GM12801 (cell line): ENCODE data around the gene GRIK3.

Source experiments
- CTCF ChIP-seq: IDR thresholded peaks from one replicate; pipeline ENCODE4 v1.5.1; 2011; ENCODE audit warnings: control low read depth; ENCODE audit not compliant: insufficient read length; ENCODE audit errors: extremely low read depth

Gene GRIK3

DNA sequence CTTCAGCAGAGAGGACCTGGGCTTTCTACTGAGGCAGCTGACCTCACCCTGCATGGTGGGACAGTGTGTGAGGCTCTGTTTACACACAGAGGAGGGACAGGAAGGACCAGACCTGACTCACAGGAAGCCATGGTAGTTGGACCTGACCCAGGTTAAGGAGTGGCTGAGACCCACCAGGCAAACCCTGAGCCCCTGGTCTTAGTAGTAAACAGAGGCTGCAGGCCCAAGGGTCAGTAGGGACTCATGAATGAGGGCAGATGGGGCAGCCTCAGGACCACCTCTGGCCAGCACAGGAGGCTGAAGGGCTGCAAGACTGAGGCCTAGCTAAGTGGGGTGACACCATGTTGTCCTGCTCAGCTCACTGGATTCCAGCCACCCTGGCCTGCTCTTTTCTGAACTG, 273.2 kb downstream of the GRIK3 start:
- no peak for TF ChIP-seq CTCF

- no peak for TF ChIP-seq CTCF
Observed at GRCh38 chr1:36760081-36760480, 274.2 kb downstream of the GRIK3 start.

- no peak for TF ChIP-seq CTCF
Observed at GRCh38 chr1:36759355-36759754, 275.0 kb downstream of the GRIK3 start.

DNA sequence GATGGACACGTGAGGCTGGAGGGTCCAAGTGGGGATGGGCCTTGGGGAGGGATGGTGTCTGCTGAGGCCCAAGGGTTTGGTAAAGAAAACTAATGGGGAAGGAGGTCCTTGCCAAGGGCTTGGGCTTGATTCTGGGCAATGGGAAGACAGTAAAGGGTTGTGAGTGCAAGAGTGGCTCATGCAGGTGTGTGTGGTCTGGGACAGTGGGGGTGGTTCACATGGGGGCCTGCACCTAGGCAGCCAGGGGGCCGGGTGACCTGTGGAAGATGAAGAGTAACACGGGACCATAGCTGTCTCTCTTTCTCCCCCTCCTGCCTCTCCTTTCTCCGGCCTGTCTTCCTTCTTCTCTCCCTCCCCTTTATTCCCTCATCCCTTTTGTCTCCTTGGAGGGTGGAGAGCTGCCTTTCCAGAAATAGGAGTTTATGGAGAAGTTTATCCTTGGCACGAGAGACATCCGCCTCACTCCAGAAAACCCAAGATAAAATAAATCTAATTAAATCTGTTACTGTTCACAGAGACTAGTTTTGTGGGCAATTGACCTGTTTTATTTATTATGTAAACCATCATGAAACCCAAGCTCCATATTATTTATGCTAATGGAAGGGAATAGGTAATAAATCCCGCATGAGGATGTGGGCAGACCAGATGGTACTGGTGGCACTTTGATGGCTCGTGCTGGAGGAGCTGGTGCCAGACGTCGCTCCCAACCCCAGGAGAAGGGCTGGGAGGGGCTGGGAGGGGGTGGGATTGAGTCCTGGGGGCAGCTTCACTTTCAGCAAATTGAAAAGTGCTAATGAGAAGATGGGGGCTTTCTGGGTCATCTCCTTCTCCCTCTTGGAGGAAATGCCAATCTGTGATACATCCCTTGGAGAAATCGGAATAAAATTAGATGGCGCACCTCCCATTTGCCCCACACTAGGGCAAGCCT, 278.7 kb downstream of the GRIK3 start:
- no peak for TF ChIP-seq CTCF

- TF ChIP-seq CTCF, result no peak
Observed at GRCh38 chr1:36754366-36754765, 279.9 kb downstream of the GRIK3 start.

GRCh38 chr1:36753451-36753850, 280.9 kb downstream of the GRIK3 start:
- no peak for TF ChIP-seq CTCF

GRCh38 chr1:36752891-36753361, 281.4 kb downstream of the GRIK3 start:
- TF ChIP-seq CTCF, result no peak
